IMR-90 (cell line): ENCODE measurements around the gene CNNM3.

Experiments used
- CTCF ChIP-seq: conservative IDR thresholded peaks from 2 replicates; pipeline ENCODE4 v1.5.1; 2012; ENCODE audit warnings: mild to moderate bottlenecking, low read depth, low read length, improper control_type of control experiment
- MAFK ChIP-seq: IDR thresholded peaks from 2 replicates; pipeline ENCODE4 v1.6.1; 2012; ENCODE audit warnings: low read depth, low read length, improper control_type of control experiment
- MAZ ChIP-seq: IDR thresholded peaks from 2 replicates; pipeline ENCODE4 v1.6.1; 2012; ENCODE audit warnings: low read depth, mild to moderate bottlenecking, low read length, improper control_type of control experiment, moderate library complexity, borderline replicate concordance
- MXI1 ChIP-seq: IDR thresholded peaks from 2 replicates; pipeline ENCODE4 v1.6.1; 2012; ENCODE audit warnings: low read depth, mild to moderate bottlenecking, low read length, moderate library complexity, borderline replicate concordance
- POLR2A ChIP-seq: IDR thresholded peaks from 2 replicates; pipeline ENCODE4 v1.6.1; 2012; ENCODE audit warnings: mild to moderate bottlenecking, low read depth, low read length
- RAD21 ChIP-seq: IDR thresholded peaks from 2 replicates; pipeline ENCODE4 v1.6.1; 2012; ENCODE audit warnings: low read length, improper control_type of control experiment
- TF ChIP-seq, protein P1 (sequence below): fragments of 150-350 bp; IDR thresholded peaks from 2 replicates; pipeline ENCODE4 v1.6.1; 2017; ENCODE audit warnings: mild to moderate bottlenecking, antibody characterized with exemption, low read length, low read depth

GRCh38 chr2:96878171-96878570 lies 62.1 kb downstream of the CNNM3 start:
- TF ChIP-seq CTCF (no peak), MXI1 (no peak), MAFK (no peak), POLR2A (no peak), RAD21 (no peak), MAZ (no peak)
- TF ChIP-seq, protein P1, sequence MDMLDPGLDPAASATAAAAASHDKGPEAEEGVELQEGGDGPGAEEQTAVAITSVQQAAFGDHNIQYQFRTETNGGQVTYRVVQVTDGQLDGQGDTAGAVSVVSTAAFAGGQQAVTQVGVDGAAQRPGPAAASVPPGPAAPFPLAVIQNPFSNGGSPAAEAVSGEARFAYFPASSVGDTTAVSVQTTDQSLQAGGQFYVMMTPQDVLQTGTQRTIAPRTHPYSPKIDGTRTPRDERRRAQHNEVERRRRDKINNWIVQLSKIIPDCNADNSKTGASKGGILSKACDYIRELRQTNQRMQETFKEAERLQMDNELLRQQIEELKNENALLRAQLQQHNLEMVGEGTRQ: no peak
